ENCODE measurements around the gene PTN.
"Not testable (repeated sequence)": the region's sequence is repeated elsewhere in the genome, so short reads cannot be mapped to it uniquely, and the experiment has no call there.

Gene PTN

GRCh38 chr7:137302081-137302480 lies 41.5 kb downstream of the PTN start:
- Mint-ChIP-seq H3K27ac (no peak overlapping the region), H3K9me3 (no peaks in the 10 kb centered on the region), H3K36me3 (ENCODE audit: low read depth) (no peaks in the 10 kb centered on the region), H3K27me3 (no peaks in the 10 kb centered on the region), H3K4me1 (ENCODE audit: low read depth) (no peaks in the 10 kb centered on the region), H3K4me3 (no peak overlapping the region)
- no peak for DNase-seq

GRCh38 chr7:137298464-137298794 lies 45.1 kb downstream of the PTN start:
- no peak overlapping the region for H3K4me3 Mint-ChIP-seq
- H3K36me3 Mint-ChIP-seq (ENCODE audit: low read depth): no peaks in the 10 kb centered on the region
- H3K27me3 Mint-ChIP-seq: no peaks in the 10 kb centered on the region
- no peak for DNase-seq
- H3K4me1 Mint-ChIP-seq (ENCODE audit: low read depth): no peaks in the 10 kb centered on the region
- no peaks in the 10 kb centered on the region for H3K9me3 Mint-ChIP-seq
- no peak overlapping the region for H3K27ac Mint-ChIP-seq

GRCh38 chr7:137297551-137298463 lies 45.7 kb downstream of the PTN start:
- no peaks in the 10 kb centered on the region for H3K36me3 Mint-ChIP-seq (ENCODE audit: low read depth)

GRCh38 chr7:137296576-137296975 lies 47.0 kb downstream of the PTN start:
- DNase-seq: no peak
- H3K9me3 Mint-ChIP-seq: peaks cover 7% of the 10 kb centered on the region
- H3K27ac Mint-ChIP-seq: no peak overlapping the region
- H3K4me1 Mint-ChIP-seq (ENCODE audit: low read depth): no peaks in the 10 kb centered on the region
- H3K27me3 Mint-ChIP-seq: no peaks in the 10 kb centered on the region
- no peaks in the 10 kb centered on the region for H3K36me3 Mint-ChIP-seq (ENCODE audit: low read depth)
- H3K4me3 Mint-ChIP-seq: no peak overlapping the region

More at GRCh38 chr7:137297551-137298463, 45.7 kb downstream of the PTN start:
- H3K4me1 Mint-ChIP-seq (ENCODE audit: low read depth): no peaks in the 10 kb centered on the region
- H3K27me3 Mint-ChIP-seq: no peaks in the 10 kb centered on the region
- peaks cover 3% of the 10 kb centered on the region for H3K9me3 Mint-ChIP-seq
- no peak for DNase-seq
- H3K4me3 Mint-ChIP-seq: no peak overlapping the region
- no peak overlapping the region for H3K27ac Mint-ChIP-seq

GRCh38 chr7:137295739-137296324 lies 47.7 kb downstream of the PTN start:
- no peak for DNase-seq
- H3K27me3 Mint-ChIP-seq: no peaks in the 10 kb centered on the region
- H3K4me3 Mint-ChIP-seq: no peak overlapping the region
- H3K9me3 Mint-ChIP-seq: peaks cover 7% of the 10 kb centered on the region
- H3K36me3 Mint-ChIP-seq (ENCODE audit: low read depth): no peaks in the 10 kb centered on the region
- H3K4me1 Mint-ChIP-seq (ENCODE audit: low read depth): no peaks in the 10 kb centered on the region
- H3K27ac Mint-ChIP-seq: no peak overlapping the region

- no peaks in the 10 kb centered on the region for H3K4me1 Mint-ChIP-seq (ENCODE audit: low read depth)
- H3K4me3 Mint-ChIP-seq: no peak overlapping the region
- H3K27me3 Mint-ChIP-seq: no peaks in the 10 kb centered on the region
- no peaks in the 10 kb centered on the region for H3K36me3 Mint-ChIP-seq (ENCODE audit: low read depth)
- H3K27ac Mint-ChIP-seq: no peak overlapping the region
- no peak for DNase-seq
- peaks cover 10% of the 10 kb centered on the region for H3K9me3 Mint-ChIP-seq
These were observed 54.4 kb downstream of the PTN start for GRCh38 chr7:137289101-137289500.

- H3K4me1 Mint-ChIP-seq (ENCODE audit: low read depth): no peaks in the 10 kb centered on the region
- H3K36me3 Mint-ChIP-seq (ENCODE audit: low read depth): no peaks in the 10 kb centered on the region
- no peak overlapping the region for H3K27ac Mint-ChIP-seq
- no peak for DNase-seq
- H3K9me3 Mint-ChIP-seq: peaks cover 6% of the 10 kb centered on the region
- no peak overlapping the region for H3K4me3 Mint-ChIP-seq
- H3K27me3 Mint-ChIP-seq: no peaks in the 10 kb centered on the region
These were observed 55.8 kb downstream of the PTN start for GRCh38 chr7:137287651-137288258.

- Mint-ChIP-seq H3K27ac (no peak overlapping the region), H3K27me3 (no peaks in the 10 kb centered on the region), H3K4me1 (ENCODE audit: low read depth) (no peaks in the 10 kb centered on the region), H3K9me3 (peaks cover 3% of the 10 kb centered on the region), H3K36me3 (ENCODE audit: low read depth) (no peaks in the 10 kb centered on the region), H3K4me3 (no peak overlapping the region)
- DNase-seq: no peak
These were observed 60.4 kb downstream of the PTN start for GRCh38 chr7:137283153-137283552.

- Mint-ChIP-seq H3K9me3 (peaks cover 3% of the 10 kb centered on the region), H3K4me1 (ENCODE audit: low read depth) (no peaks in the 10 kb centered on the region), H3K27me3 (no peaks in the 10 kb centered on the region), H3K27ac (no peak overlapping the region), H3K36me3 (ENCODE audit: low read depth) (no peaks in the 10 kb centered on the region), H3K4me3 (no peak overlapping the region)
- no peak for DNase-seq
These were observed 61.5 kb downstream of the PTN start for GRCh38 chr7:137282043-137282442.

GRCh38 chr7:137276189-137276588 lies 67.3 kb downstream of the PTN start:
- no peak overlapping the region for H3K4me3 Mint-ChIP-seq
- no peak for DNase-seq
- H3K27ac Mint-ChIP-seq: no peak overlapping the region
- H3K27me3 Mint-ChIP-seq: no peaks in the 10 kb centered on the region
- H3K36me3 Mint-ChIP-seq (ENCODE audit: low read depth): no peaks in the 10 kb centered on the region
- no peaks in the 10 kb centered on the region for H3K4me1 Mint-ChIP-seq (ENCODE audit: low read depth)
- H3K9me3 Mint-ChIP-seq: no peaks in the 10 kb centered on the region

GRCh38 chr7:137272249-137272648 lies 71.3 kb downstream of the PTN start:
- Mint-ChIP-seq H3K4me1 (ENCODE audit: low read depth) (no peaks in the 10 kb centered on the region), H3K27ac (no peak overlapping the region), H3K9me3 (peaks cover 4% of the 10 kb centered on the region), H3K36me3 (ENCODE audit: low read depth) (no peaks in the 10 kb centered on the region), H3K4me3 (no peak overlapping the region), H3K27me3 (no peaks in the 10 kb centered on the region)
- no peak for DNase-seq

- Mint-ChIP-seq H3K36me3 (ENCODE audit: low read depth) (no peaks in the 10 kb centered on the region), H3K27ac (no peak overlapping the region), H3K9me3 (peaks cover 4% of the 10 kb centered on the region), H3K4me1 (ENCODE audit: low read depth) (no peaks in the 10 kb centered on the region), H3K27me3 (no peaks in the 10 kb centered on the region), H3K4me3 (no peak overlapping the region)
- DNase-seq: no peak
These were observed 74.3 kb downstream of the PTN start for GRCh38 chr7:137269240-137269639.

GRCh38 chr7:137268001-137268865 lies 75.3 kb downstream of the PTN start:
- not testable (repeated sequence) for H3K9me3 Mint-ChIP-seq; DNase-seq; H3K27ac Mint-ChIP-seq; H3K36me3 Mint-ChIP-seq (ENCODE audit: low read depth); H3K4me1 Mint-ChIP-seq (ENCODE audit: low read depth); H3K4me3 Mint-ChIP-seq; H3K27me3 Mint-ChIP-seq

GRCh38 chr7:137266764-137267163 lies 76.8 kb downstream of the PTN start:
- Mint-ChIP-seq H3K4me3 (no peak overlapping the region), H3K4me1 (ENCODE audit: low read depth) (no peaks in the 10 kb centered on the region), H3K36me3 (ENCODE audit: low read depth) (no peaks in the 10 kb centered on the region), H3K27me3 (no peaks in the 10 kb centered on the region), H3K9me3 (peaks cover 4% of the 10 kb centered on the region), H3K27ac (no peak overlapping the region)
- DNase-seq: no peak
